ENCODE data around the gene RGS10. TPM values are rescaled to one million over a fixed set of nuclear protein-coding genes. Genes with fewer than 3 reads are reported as not detected.

RGS10 gene
- total RNA-seq, 1 donor, result 35.4 TPM

DNA sequence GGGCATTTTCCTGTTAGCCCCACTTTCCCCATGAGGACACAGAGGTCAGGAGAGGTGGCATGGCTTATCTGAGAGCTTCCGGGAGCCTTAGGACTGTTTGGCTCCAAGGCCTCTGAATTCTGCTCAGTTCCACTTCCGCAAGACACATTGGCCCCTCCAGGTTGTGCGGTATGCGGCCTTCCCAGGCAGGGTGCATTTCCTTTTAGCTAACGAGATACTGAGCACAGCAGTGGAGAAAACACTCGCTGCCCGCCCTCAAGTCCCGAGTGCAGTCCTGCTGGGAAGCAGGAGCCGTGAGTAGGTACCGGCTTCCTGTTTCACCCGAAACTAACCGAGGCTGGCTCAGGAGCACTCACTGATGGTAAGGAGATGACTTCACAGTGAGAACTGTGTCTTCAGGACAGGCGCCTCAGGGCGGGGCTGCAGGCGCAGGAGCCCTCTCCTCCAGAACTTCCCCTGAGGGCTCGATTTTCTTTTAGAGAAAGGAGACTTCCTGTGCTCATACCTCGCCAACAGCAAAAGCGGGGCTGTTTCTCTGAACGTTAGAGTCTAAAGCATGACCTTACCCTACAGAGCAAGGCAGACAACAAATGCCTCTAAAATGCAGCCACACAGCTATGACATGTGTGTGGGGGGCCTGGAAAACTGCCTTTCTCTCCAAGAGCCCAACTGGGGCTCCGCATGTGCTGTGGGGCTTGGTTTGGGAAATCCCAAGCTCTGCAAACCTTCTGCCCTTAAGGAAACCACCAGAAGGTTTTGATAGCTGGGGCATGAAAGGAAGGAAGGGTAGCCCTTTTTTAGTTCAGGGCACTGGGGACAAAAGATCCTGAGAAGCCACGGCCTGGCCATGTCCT, 25.9 kb downstream of the RGS10 start:
- H3K4me3 ChIP-seq (ENCODE audit: low read depth, low read length), result no peak overlapping the region
- TF ChIP-seq, protein P1, sequence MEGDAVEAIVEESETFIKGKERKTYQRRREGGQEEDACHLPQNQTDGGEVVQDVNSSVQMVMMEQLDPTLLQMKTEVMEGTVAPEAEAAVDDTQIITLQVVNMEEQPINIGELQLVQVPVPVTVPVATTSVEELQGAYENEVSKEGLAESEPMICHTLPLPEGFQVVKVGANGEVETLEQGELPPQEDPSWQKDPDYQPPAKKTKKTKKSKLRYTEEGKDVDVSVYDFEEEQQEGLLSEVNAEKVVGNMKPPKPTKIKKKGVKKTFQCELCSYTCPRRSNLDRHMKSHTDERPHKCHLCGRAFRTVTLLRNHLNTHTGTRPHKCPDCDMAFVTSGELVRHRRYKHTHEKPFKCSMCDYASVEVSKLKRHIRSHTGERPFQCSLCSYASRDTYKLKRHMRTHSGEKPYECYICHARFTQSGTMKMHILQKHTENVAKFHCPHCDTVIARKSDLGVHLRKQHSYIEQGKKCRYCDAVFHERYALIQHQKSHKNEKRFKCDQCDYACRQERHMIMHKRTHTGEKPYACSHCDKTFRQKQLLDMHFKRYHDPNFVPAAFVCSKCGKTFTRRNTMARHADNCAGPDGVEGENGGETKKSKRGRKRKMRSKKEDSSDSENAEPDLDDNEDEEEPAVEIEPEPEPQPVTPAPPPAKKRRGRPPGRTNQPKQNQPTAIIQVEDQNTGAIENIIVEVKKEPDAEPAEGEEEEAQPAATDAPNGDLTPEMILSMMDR (IDR thresholded peaks at IDR 0.05; ENCODE audit: insufficient read depth, low read depth, low read length), result no peak
- no peak for DNase-seq (ENCODE audit: low read depth)

- H3K4me3 ChIP-seq (ENCODE audit: low read depth, low read length), result no peak overlapping the region
- DNase-seq (ENCODE audit: low read depth), result no peak
- TF ChIP-seq, protein P1 (IDR thresholded peaks at IDR 0.05; ENCODE audit: insufficient read depth, low read depth, low read length), result no peak
Observed at GRCh38 chr10:119515511-119516045, 26.9 kb downstream of the RGS10 start.

- no peak overlapping the region for H3K4me3 ChIP-seq (ENCODE audit: low read depth, low read length)
- no peak for DNase-seq (ENCODE audit: low read depth)
Observed at GRCh38 chr10:119514819-119515218, 27.7 kb downstream of the RGS10 start.

DNA sequence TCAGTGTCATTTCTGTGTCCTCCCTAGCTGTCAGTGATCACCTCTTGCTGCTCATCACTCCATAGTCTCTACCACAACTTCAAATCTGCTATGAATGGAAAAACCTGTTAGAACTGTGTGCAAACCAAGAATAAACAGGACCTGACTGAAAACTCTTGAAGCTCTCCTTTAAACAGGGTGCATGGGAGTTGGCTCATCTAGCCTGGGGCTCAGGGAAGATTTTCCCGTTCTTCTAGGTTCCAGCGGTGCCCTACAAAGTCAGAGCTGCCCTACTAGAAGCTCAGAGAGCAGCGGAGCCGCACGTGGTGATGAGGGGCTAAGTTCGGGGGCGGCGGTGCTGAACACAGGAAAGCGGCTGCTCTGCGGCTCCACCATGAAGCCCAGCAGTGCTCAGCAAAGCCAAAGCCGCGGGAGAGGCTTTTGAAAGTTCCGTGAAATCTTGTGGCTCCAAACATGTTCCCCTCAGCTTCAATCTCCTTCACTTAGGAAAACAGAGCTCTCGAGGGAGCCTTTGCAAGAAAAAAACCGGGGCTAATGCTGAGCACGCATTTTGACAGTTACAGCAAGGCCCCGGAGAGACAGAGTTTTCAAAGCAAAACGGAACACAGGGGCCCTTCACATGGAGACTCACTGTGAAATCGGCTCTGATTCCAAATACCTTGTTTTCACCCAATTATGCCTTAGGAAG, 30.5 kb downstream of the RGS10 start:
- TF ChIP-seq, protein P1 (IDR thresholded peaks at IDR 0.05; ENCODE audit: insufficient read depth, low read depth, low read length), result no peak
- H3K4me3 ChIP-seq (ENCODE audit: low read depth, low read length), result no peak overlapping the region

More at GRCh38 chr10:119514819-119515218, 27.7 kb downstream of the RGS10 start:
- TF ChIP-seq, protein P1 (IDR thresholded peaks at IDR 0.05; ENCODE audit: insufficient read depth, low read depth, low read length), result no peak

DNA sequence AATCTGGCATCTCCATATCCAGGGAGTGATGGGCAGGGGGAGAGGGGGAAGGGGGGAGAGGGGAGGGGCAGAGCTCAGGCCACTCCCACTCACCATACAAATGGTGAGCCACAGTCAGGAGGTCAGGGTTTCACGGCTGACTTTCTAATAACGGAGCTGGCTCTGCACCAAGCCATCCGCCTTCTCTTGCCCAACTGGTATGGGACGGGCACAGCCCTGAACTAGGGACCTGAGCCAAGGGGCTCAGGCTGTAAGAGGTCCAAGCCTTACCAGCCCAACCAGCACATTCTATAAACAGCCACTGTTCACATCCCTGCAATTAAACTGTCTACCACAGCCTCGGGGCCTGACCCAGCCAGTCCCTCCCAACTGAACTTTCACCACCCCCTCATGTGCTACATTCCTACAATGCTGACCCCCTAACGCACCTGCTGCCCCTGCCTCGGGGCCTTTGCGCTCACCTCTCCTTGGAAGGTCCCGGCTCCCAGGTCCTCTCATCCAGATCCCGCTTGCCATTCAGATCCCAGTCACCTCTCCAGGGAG, 32.5 kb downstream of the RGS10 start:
- TF ChIP-seq, protein P1 (IDR thresholded peaks at IDR 0.05; ENCODE audit: insufficient read depth, low read depth, low read length), result no peak
- no peak for DNase-seq (ENCODE audit: low read depth)

More for the DNA sequence above, 30.5 kb downstream of the RGS10 start:
- no peak for DNase-seq (ENCODE audit: low read depth)

GRCh38 chr10:119507115-119507514, 35.4 kb downstream of the RGS10 start:
- no peak overlapping the region for H3K4me3 ChIP-seq (ENCODE audit: low read depth, low read length)
- TF ChIP-seq, protein P1 (IDR thresholded peaks at IDR 0.05; ENCODE audit: insufficient read depth, low read depth, low read length), result no peak
- no peak for DNase-seq (ENCODE audit: low read depth)

More for the DNA sequence above, 32.5 kb downstream of the RGS10 start:
- no peak overlapping the region for H3K4me3 ChIP-seq (ENCODE audit: low read depth, low read length)

Measured in fibroblast of villous mesenchyme (primary cell).